ENCODE data around the gene MADCAM1. TPM values are rescaled to one million over a fixed set of nuclear protein-coding genes. Genes with fewer than 3 reads are reported as not detected.
A peak's percentile ranks its signal among the peaks of the same experiment; 100 is the strongest.

MADCAM1 gene
- total and polyA plus RNA-seq, 2 experiments from 2014 or later, result 2.2 to 3.4 TPM

DNA sequence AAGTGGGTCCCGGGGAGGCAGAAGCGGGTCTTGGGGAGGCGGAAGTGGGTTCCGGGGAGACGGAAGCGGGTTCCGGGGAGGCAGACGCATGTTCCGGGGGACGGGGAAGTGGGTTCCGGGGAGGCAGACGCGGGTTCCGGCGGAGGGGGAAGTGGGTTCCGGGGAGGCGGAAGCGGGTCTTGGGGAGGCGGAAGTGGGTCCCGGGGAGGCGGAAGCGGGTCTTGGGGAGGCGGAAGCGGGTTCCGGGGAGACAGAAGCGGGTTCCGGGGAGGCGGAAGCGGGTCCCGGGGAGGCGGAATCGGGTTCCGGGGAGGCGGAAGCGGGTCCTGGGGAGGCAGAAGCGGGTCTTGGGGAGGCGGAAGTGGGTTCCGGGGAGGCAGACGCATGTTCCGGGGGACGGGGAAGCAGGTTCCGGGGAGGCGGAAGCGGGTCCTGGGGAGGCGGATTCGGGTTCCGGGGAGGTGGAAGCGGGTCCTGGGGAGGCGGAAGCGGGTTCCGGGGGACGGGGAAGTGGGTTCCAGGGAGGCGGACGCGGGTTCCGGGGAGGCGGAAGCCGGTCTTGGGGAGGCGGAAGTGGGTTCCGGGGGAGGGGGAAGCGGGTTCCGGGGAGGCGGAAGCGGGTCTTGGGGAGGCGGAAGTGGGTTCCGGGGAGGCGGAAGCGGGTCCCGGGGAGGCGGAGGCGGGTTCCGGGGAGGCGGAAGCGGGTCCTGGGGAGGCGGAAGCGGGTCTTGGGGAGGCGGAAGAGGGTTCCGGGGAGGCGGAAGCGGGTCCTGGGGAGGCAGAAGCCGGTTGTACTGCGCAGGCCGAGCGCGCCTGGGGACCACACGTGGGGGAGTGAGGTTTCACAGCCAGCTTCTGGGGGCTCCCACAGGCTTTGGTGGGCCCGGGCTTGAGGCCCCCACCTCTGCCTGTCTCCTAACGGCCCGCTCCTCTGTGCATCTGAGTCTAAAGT is 37.9 kb upstream of the MADCAM1 start:
- no peak for DNase-seq (ENCODE audit: low read depth in 1 of 2, low spot score in 1 of 2)
- TF ChIP-seq, protein P1, sequence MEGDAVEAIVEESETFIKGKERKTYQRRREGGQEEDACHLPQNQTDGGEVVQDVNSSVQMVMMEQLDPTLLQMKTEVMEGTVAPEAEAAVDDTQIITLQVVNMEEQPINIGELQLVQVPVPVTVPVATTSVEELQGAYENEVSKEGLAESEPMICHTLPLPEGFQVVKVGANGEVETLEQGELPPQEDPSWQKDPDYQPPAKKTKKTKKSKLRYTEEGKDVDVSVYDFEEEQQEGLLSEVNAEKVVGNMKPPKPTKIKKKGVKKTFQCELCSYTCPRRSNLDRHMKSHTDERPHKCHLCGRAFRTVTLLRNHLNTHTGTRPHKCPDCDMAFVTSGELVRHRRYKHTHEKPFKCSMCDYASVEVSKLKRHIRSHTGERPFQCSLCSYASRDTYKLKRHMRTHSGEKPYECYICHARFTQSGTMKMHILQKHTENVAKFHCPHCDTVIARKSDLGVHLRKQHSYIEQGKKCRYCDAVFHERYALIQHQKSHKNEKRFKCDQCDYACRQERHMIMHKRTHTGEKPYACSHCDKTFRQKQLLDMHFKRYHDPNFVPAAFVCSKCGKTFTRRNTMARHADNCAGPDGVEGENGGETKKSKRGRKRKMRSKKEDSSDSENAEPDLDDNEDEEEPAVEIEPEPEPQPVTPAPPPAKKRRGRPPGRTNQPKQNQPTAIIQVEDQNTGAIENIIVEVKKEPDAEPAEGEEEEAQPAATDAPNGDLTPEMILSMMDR (IDR thresholded peaks at IDR 0.05; ENCODE audit: low read depth, low read length), result no peak
- no peaks in the 10 kb centered on the region for H3K9me3 ChIP-seq (ENCODE audit: low read depth)

DNA sequence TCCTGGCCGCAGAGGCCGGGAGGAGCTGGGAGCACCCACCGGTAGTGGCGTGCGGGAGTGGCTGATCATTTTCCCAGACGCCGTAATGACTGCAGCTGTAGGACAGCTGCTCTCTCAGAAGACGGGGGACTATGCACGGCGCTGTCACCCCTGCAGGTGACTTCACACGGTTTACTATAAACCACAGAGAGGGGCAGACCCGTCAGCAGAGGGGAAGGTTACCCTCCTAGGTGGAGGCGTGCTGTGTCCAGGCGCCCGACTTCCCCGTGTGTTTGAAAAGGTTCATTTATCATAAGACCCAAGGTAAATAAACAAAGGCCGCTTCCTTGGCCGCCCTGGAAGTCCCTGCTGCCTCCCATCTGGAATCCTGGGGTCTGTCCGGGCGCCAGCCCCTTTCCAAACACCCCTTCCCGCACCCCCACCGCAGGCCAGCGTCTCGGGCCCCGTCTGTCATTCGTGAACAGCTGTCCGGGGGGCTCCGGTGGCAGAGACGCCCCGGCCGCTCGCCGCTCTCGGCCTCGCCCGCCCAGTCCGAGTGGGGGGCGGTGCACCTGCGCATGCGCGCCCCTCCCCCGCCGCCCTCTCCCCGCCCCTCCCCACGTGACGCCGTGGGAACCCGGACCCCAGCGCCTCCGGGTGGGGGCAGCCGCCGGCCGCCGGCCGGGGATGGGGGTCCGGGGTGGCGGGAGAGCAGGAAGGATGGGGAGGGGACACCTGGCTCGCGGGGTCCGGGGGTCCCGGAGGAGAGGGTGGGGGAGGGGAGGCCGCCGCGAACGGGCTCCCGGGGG is 36.4 kb upstream of the MADCAM1 start:
- Histone ChIP-seq H3K9me3 (ENCODE audit: low read depth) (no peaks in the 10 kb centered on the region), H3K4me1 (ENCODE audit: low read depth) (no peaks in the 10 kb centered on the region), H3K27ac (peak overlapping the region; percentile 73), H3K4me3 (peak overlapping the region; percentile 65), H3K36me3 (no peaks in the 10 kb centered on the region), H3K27me3 (peaks cover 10% of the 10 kb centered on the region)
- peak; percentile 30 to 79 for DNase-seq (ENCODE audit: low read depth in 1 of 2, low spot score in 1 of 2)
- TF ChIP-seq, protein P1 (IDR thresholded peaks at IDR 0.05; ENCODE audit: low read depth, low read length), result no peak

More for the DNA sequence above, 37.9 kb upstream of the MADCAM1 start:
- H3K27ac ChIP-seq, result no peak overlapping the region
- peaks cover 10% of the 10 kb centered on the region for H3K27me3 ChIP-seq
- H3K4me1 ChIP-seq (ENCODE audit: low read depth), result no peaks in the 10 kb centered on the region
- no peak overlapping the region for H3K4me3 ChIP-seq
- no peaks in the 10 kb centered on the region for H3K36me3 ChIP-seq

DNA sequence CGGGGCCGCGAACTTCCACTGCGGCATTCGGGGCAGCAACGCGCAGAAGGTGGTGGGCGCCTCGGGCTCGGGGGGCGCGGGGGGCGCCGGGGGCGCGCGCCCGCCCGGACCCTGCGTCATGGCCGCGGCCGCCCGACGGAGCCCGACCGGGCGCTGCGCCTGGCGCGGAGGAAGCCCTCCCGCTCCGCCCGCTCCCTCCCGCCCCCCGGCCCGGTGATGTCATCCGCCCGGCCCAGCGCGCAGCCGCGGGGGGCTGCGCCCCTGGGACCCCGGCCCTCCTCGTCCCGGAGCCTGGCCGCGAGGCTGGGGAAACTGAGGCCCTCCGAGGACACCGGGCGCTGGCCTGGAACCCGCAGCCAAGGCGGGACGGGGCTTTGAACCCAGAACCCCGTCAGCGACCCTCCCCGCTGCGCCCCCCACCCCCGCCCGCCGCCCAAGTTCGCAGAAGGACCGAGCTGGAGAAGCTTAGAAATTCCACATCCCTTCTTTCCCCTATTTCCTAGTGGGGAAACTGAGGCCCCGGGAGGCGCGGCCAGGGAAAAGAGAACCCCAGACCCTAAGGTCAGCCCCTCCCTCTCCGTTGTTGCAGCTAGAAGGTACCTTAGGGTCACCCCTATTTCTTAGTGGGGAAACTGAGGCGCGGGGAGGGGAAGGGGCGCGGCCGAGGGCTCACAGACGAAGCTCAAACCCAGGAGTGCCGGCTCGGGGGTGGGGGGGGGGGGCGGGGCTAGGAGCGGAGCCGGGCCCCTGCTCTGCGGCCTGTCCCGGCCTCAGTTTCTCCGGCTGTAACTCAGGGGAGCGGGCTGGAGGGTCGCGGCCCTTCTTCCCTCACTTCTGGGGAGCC is 35.2 kb upstream of the MADCAM1 start, which contains the start of gene SHC2:
TSS of gene SHC2 (minus strand) at position 157 of the 844 bp plus-strand sequence. CDS start at position 120, 37 bp downstream.
- Histone ChIP-seq H3K27ac (peak within 1 kb of the TSS; percentile 73), H3K4me3 (peak within 1 kb of the TSS; percentile 65), H3K27me3 (peaks cover 10% of the 10 kb centered on the region), H3K4me1 (ENCODE audit: low read depth) (no peaks in the 10 kb centered on the region), H3K36me3 (no peaks in the 10 kb centered on the region), H3K9me3 (ENCODE audit: low read depth) (no peaks in the 10 kb centered on the region)
- TF ChIP-seq, protein P1 (IDR thresholded peaks at IDR 0.05; ENCODE audit: low read depth, low read length), result no peak
- peak in 1 of 2 donors; percentile 63 for DNase-seq (ENCODE audit: low read depth in 1 of 2, low spot score in 1 of 2)

DNA sequence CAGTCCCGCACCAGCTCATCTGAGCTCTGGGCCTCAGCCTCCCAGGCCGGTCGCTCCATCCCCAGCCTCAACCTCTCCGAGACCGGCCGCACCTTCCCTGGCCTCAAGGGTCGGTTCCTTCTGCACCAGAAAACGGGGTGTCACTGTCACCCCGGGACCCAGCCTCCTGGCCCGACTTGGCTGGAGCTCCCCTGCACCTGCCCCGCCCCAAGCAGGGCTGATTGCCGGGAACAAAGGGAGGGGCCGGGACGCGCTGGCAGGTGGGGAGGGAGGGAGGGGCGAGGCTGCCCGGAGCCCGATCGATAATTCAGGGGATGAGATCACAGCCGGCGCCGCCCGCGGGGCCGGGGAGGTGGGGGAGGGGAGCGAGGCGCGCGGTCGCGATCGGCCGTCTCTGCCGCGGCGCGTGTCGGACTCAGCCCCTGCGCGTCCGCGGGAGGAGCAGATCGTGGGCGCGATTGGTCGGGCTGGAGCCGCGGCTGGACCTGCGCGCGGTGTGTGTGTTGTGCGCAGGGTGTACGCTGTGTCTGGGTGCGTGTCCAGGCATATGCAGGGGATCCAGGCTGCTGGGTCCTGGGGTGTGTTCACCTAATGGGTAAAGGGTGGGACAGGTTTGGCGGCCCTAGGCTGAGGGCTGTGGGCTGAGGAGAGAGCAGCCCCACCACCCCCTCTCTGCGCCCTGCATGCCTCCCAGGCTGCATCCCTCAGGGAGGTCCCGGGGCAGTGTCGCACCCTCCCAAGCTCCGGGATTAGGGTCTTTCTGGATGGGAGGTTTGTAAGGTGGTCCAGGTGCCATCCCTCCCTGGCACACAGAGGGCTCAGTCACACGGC is 34.4 kb upstream of the MADCAM1 start:
- peak in 1 of 2 donors; percentile 39 for DNase-seq (ENCODE audit: low read depth in 1 of 2, low spot score in 1 of 2)
- Histone ChIP-seq H3K27me3 (peaks cover 10% of the 10 kb centered on the region), H3K9me3 (ENCODE audit: low read depth) (no peaks in the 10 kb centered on the region), H3K36me3 (no peaks in the 10 kb centered on the region), H3K4me1 (ENCODE audit: low read depth) (no peaks in the 10 kb centered on the region), H3K27ac (no peak overlapping the region), H3K4me3 (peak overlapping the region; percentile 58)
- TF ChIP-seq, protein P1 (IDR thresholded peaks at IDR 0.05; ENCODE audit: low read depth, low read length), result no peak
